GM12878 (cell line): ENCODE results near the gene TNFAIP1. TPM values are rescaled to one million over a fixed set of nuclear protein-coding genes. Genes with fewer than 3 reads are reported as not detected.

Source experiments
- ATAC-seq: fragments of 200-7000 bp; cut with Tn5 transposase; 3 replicates; pipeline ENCODE4 v1.9.1; 2020; ENCODE audit warnings: mild to moderate bottlenecking, moderate library complexity
- BruUV-seq: library from RNA; stranded (reverse); fragments of 400-500 nt; replicated peaks from 2 replicates; lab custom pipeline; 2021; lab: Mats Ljungman, UMichigan
- CTCF ChIA-PET: fragments of 300-600 bp; sonication (Branson Sonifier 250); formaldehyde crosslinking; extraction: SDS; loops from one replicate; lab custom pipeline; 2021; ENCODE audit warnings: inconsistent platforms; lab: Yijun Ruan, JAX
- POLR2A ChIA-PET: fragments of 350-600 bp; formaldehyde crosslinking; extraction: SDS; loops from one replicate; lab custom pipeline; 2021; ENCODE audit warnings: inconsistent platforms; lab: Charles Lee
- RAD21 ChIA-PET: fragments of 300-600 bp; sonication (Branson Sonifier 250); formaldehyde crosslinking; loops from one replicate; lab custom pipeline; 2023; ENCODE audit warnings: antibody characterized with exemption; ENCODE audit not compliant: unreplicated experiment; lab: Charles Lee
- SMC1A ChIA-PET: fragments of 300-600 bp; sonication (Branson Sonifier 250); formaldehyde crosslinking; loops from one replicate; lab custom pipeline; 2023; ENCODE audit not compliant: unreplicated experiment, uncharacterized antibody; lab: Charles Lee
- DNase-seq: peaks from one replicate; pipeline ENCODE4 v3.0.0-alpha.2; 2011; ENCODE audit warnings: low read depth, low spot score
- FAIRE-seq: peaks from 3 replicates; lab custom pipeline; 2011; peaks lifted over from hg19 to GRCh38; lab: Jason Lieb, UNC
- H2AFZ ChIP-seq: 2 replicates; pipeline ENCODE4 v1.6.0; 2011; ENCODE audit warnings: low read depth, low read length, control low read depth; ENCODE audit not compliant: control insufficient read depth
- H3K27ac ChIP-seq: 2 replicates; pipeline ENCODE4 v1.5.1; 2011; ENCODE audit warnings: control low read depth; ENCODE audit not compliant: control insufficient read depth, insufficient read depth
- H3K27me3 ChIP-seq, 2 experiments: replicated peaks in 1 of 2; 2 replicates each; pipeline versions ENCODE4 v1.6.0 to v1.6.1; 2011; ENCODE audit warnings: low read length in 1 of 2; ENCODE audit not compliant: control insufficient read depth in 2 of 2, insufficient read depth in 2 of 2
- H3K36me3 ChIP-seq, 2 experiments: 2 replicates each; pipeline ENCODE4 v1.5.1; 2011; ENCODE audit warnings: low read length in 1 of 2; ENCODE audit not compliant: control insufficient read depth in 2 of 2, insufficient read depth in 2 of 2
- H3K4me1 ChIP-seq: 2 replicates; pipeline ENCODE4 v1.6.1; 2011; ENCODE audit warnings: mild to moderate bottlenecking, low read length, moderate library complexity, mixed read lengths; ENCODE audit not compliant: control insufficient read depth, insufficient read depth
- H3K4me2 ChIP-seq: 2 replicates; pipeline ENCODE4 v1.6.0; 2011; ENCODE audit warnings: control low read depth; ENCODE audit not compliant: control insufficient read depth, insufficient read depth
- H3K4me3 ChIP-seq: fragments of 200-600 bp; sonication (generic); 2 replicates; pipeline ENCODE4 v1.5.1; 2016
- H3K79me2 ChIP-seq: 2 replicates; pipeline ENCODE4 v1.6.0; 2011; ENCODE audit warnings: low read length; ENCODE audit not compliant: control insufficient read depth, insufficient read depth
- H3K9ac ChIP-seq: 2 replicates; pipeline ENCODE4 v1.8.0; 2011; ENCODE audit warnings: low read length, control low read depth, mixed read lengths; ENCODE audit not compliant: control insufficient read depth, insufficient read depth
- H3K9me3 ChIP-seq: replicated peaks from 3 replicates; pipeline ENCODE4 v1.5.1; 2011; ENCODE audit warnings: mild to moderate bottlenecking, low read length; ENCODE audit not compliant: control insufficient read depth, insufficient read depth
- H4K20me1 ChIP-seq: 2 replicates; pipeline ENCODE4 v1.6.0; 2011; ENCODE audit not compliant: control insufficient read depth, insufficient read depth
- BRCA1 ChIP-seq: IDR thresholded peaks from 2 replicates; pipeline ENCODE4 v1.6.1; 2011; ENCODE audit warnings: low read depth, low read length, improper control_type of control experiment
- HDAC6 ChIP-seq: fragments of 200-600 bp; sonication (generic); IDR thresholded peaks from one replicate; pipeline ENCODE4 v1.8.0; 2017; ENCODE audit warnings: antibody characterized with exemption; ENCODE audit not compliant: unreplicated experiment
- HDGF ChIP-seq: fragments of 450-650 bp; IDR thresholded peaks from 2 replicates; pipeline ENCODE4 v1.6.1; 2016; ENCODE audit warnings: antibody characterized with exemption
- IRF4 ChIP-seq: IDR thresholded peaks from 2 replicates; pipeline ENCODE4 v1.6.1; 2011; ENCODE audit warnings: low read depth, low read length
- IRF5 ChIP-seq: fragments of 450-650 bp; IDR thresholded peaks from 2 replicates; pipeline ENCODE4 v1.6.1; 2017; ENCODE audit warnings: borderline replicate concordance
- KAT2A ChIP-seq: conservative IDR thresholded peaks from 2 replicates; pipeline ENCODE4 v1.6.1; 2011; ENCODE audit warnings: low read depth, low read length; ENCODE audit not compliant: control insufficient read depth
- RELA ChIP-seq: fragments of 450-650 bp; IDR thresholded peaks from 2 replicates; pipeline ENCODE4 v1.8.0; 2014; ENCODE audit warnings: borderline replicate concordance; ENCODE audit not compliant: partially characterized antibody
- SRF ChIP-seq, 2 experiments: IDR thresholded peaks; 2 replicates each; pipeline ENCODE4 v1.6.1; 2011; ENCODE audit warnings: low read depth in 2 of 2, low read length in 2 of 2, mild to moderate bottlenecking in 1 of 2, moderate library complexity in 1 of 2
- TCF7 ChIP-seq: IDR thresholded peaks from 2 replicates; pipeline ENCODE4 v1.6.1; 2014; ENCODE audit warnings: antibody characterized with exemption, borderline replicate concordance
- ZBED1 ChIP-seq: IDR thresholded peaks from 2 replicates; pipeline ENCODE4 v1.6.1; 2016; ENCODE audit warnings: borderline replicate concordance
- ZNF274 ChIP-seq: IDR thresholded peaks from one replicate; pipeline ENCODE4 v1.8.0; 2011; ENCODE audit not compliant: insufficient read length, insufficient read depth
- WGBS: methylation state at CpG from one replicate; pipeline ENCODE4 v1.1.6; 2016; ENCODE audit warnings: low lambda C conversion rate; ENCODE audit not compliant: insufficient replicate concordance, insufficient coverage; ENCODE audit errors: missing lambda C conversion rate; 5-methylcytosine and 5-hydroxymethylcytosine counted together
- in situ Hi-C: fragments of 300-500 bp; cut with MboI; formaldehyde crosslinking; loops from 9 replicates; pipeline ENCODE4 v1.14.3; 2018; ENCODE audit warnings: mixed read lengths
- intact Hi-C: fragments of 100-400 bp; cut with micrococcal nuclease; formaldehyde crosslinking; loops from one replicate; pipeline ENCODE4 v1.14.2; 2022; ENCODE audit not compliant: unreplicated experiment
- polyA plus RNA-seq, 11 experiments: library from polyadenylated mRNA; depleted of rRNA in 4 of 11; unstranded in 6 of 11; stranded (reverse) in 5 of 11; fragments of >200 nt; fragmentation: Nextera tagmentation in 4 of 11; fragmentation: Illumina TruSeq in 1 of 11; extraction: Ambion mirVana in 4 of 11; extraction: Trizol in 1 of 11; gene quantifications; 1 replicate in 1 of 11; 2 replicates in 10 of 11; pipeline versions ENCODE4 v1.2.1 to v1.2.3, GENCODE V29; 2011 to 2016; ENCODE audit warnings: inconsistent platforms in 2 of 11, missing spikeins in 2 of 11, low read depth in 1 of 11
- total RNA-seq, 4 experiments: library from RNA; depleted of rRNA in 3 of 4; stranded (reverse); fragments of >200 nt in 3 of 4; fragmentation: Illumina TruSeq in 1 of 4; extraction: Trizol in 1 of 4; gene quantifications; 2 replicates each; pipeline versions ENCODE4 v1.2.1 to v1.2.3, GENCODE V29; 2013 to 2021
- TF ChIP-seq, protein P1 (sequence below): IDR thresholded peaks from 2 replicates; pipeline ENCODE4 v1.6.1; 2012; ENCODE audit warnings: mild to moderate bottlenecking, low read depth, low read length
- TF ChIP-seq, protein P2 (sequence below): fragments of 450-650 bp; IDR thresholded peaks from 2 replicates; pipeline ENCODE4 v1.6.1; 2017; ENCODE audit warnings: mild to moderate bottlenecking, low read depth, inconsistent platforms; ENCODE audit not compliant: poor library complexity, severe bottlenecking

The TNFAIP1 gene
- total and polyA plus RNA-seq, 10 of the 15 experiments (the other 5 are each of a cell fraction or from before 2014, with no cell fraction given) = 1.8 to 16.9 (median 11.7) TPM

GRCh38 chr17:28368306-28368831 lies 32.8 kb downstream of the TNFAIP1 start:
- ChIA-PET SMC1A (interaction anchor here (0.9 kb wide), 1 partner anchor 10 kb away, joined by 4 read pairs; the partner anchor contains the start of gene POLDIP2), RAD21 (no interaction called here)
- Histone ChIP-seq H3K79me2 (peaks cover 2% of the 10 kb centered on the region; the same call in 1 of the 2 replicates), H3K27ac (no peak overlapping the region)
- in situ Hi-C loops = no loop called here
- no peak for TF ChIP-seq HDAC6
- no peak for TF ChIP-seq RELA
- no peak for TF ChIP-seq KAT2A
- TF ChIP-seq, protein P1, sequence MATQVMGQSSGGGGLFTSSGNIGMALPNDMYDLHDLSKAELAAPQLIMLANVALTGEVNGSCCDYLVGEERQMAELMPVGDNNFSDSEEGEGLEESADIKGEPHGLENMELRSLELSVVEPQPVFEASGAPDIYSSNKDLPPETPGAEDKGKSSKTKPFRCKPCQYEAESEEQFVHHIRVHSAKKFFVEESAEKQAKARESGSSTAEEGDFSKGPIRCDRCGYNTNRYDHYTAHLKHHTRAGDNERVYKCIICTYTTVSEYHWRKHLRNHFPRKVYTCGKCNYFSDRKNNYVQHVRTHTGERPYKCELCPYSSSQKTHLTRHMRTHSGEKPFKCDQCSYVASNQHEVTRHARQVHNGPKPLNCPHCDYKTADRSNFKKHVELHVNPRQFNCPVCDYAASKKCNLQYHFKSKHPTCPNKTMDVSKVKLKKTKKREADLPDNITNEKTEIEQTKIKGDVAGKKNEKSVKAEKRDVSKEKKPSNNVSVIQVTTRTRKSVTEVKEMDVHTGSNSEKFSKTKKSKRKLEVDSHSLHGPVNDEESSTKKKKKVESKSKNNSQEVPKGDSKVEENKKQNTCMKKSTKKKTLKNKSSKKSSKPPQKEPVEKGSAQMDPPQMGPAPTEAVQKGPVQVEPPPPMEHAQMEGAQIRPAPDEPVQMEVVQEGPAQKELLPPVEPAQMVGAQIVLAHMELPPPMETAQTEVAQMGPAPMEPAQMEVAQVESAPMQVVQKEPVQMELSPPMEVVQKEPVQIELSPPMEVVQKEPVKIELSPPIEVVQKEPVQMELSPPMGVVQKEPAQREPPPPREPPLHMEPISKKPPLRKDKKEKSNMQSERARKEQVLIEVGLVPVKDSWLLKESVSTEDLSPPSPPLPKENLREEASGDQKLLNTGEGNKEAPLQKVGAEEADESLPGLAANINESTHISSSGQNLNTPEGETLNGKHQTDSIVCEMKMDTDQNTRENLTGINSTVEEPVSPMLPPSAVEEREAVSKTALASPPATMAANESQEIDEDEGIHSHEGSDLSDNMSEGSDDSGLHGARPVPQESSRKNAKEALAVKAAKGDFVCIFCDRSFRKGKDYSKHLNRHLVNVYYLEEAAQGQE = no peak
- no peak for TF ChIP-seq TCF7
- TF ChIP-seq, protein P2, sequence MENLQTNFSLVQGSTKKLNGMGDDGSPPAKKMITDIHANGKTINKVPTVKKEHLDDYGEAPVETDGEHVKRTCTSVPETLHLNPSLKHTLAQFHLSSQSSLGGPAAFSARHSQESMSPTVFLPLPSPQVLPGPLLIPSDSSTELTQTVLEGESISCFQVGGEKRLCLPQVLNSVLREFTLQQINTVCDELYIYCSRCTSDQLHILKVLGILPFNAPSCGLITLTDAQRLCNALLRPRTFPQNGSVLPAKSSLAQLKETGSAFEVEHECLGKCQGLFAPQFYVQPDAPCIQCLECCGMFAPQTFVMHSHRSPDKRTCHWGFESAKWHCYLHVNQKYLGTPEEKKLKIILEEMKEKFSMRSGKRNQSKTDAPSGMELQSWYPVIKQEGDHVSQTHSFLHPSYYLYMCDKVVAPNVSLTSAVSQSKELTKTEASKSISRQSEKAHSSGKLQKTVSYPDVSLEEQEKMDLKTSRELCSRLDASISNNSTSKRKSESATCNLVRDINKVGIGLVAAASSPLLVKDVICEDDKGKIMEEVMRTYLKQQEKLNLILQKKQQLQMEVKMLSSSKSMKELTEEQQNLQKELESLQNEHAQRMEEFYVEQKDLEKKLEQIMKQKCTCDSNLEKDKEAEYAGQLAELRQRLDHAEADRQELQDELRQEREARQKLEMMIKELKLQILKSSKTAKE = no peak
- no peak for TF ChIP-seq BRCA1
- TF ChIP-seq IRF4 = no peak
- no peak for TF ChIP-seq ZBED1
- no peak for TF ChIP-seq IRF5
- no peak for TF ChIP-seq SRF (IDR thresholded peaks at IDR 0.05; ENCODE audit: low read depth in 2 of 2, low read length in 2 of 2)
- no peak for TF ChIP-seq ZNF274
- TF ChIP-seq HDGF = no peak
- TF ChIP-seq, all 136 proteins: peak for 0
- H3K9me3 ChIP-seq = no peaks in the 10 kb centered on the region
- no peak overlapping the region for H2AFZ ChIP-seq
- CTCF ChIA-PET = no interaction called here
- BruUV-seq = no TSS peak
- intact Hi-C loops = no loop called here
- no peaks in the 10 kb centered on the region for H3K27me3 ChIP-seq
- no peak overlapping the region for H3K9ac ChIP-seq
- WGBS = 56% methylated on average over 5 of the region's 5 CpGs
- POLR2A ChIA-PET = interaction anchor here (2.1 kb wide), 1 partner anchor 11 kb away, joined by 8 read pairs; the partner anchor contains the start of gene POLDIP2
- no peak overlapping the region for H3K4me2 ChIP-seq
- H3K4me1 ChIP-seq = peaks cover 7% of the 10 kb centered on the region
- no peak overlapping the region for H3K4me3 ChIP-seq
- FAIRE-seq = no peak
- H4K20me1 ChIP-seq = peaks cover 3% of the 10 kb centered on the region; the same call in 1 of the 2 replicates
- no peak for DNase-seq
- H3K36me3 ChIP-seq = no peaks in the 10 kb centered on the region; a peak in 1 of 4 replicates
- no peak for ATAC-seq
